ENCODE data around the gene CA12. TPM values are rescaled to one million over a fixed set of nuclear protein-coding genes. Genes with fewer than 3 reads are reported as not detected.

The CA12 gene
- polyA plus RNA-seq, 3 donors: not detected

DNA sequence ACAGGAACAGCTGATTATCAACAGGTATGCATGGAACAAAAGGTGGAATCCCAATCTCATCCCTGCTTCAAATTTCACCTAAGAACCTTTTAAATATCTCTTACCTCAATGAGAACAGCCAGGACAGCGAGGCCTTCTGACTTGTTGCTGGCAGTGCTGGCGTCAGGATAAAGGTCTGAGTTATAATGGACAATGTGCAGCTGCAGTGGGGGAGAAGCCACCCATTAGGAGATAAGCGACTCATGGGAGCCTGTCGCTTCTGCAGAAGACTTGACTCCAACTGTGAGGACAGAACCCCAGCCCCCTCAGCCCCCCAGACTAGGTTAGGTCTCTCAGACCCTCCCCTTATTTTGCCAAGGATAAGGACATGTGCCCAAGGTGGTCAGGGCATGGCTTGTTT is 39.7 kb downstream of the CA12 start:
- Histone ChIP-seq H3K27me3 (ENCODE audit: control insufficient read depth in 2 of 2, insufficient read depth in 2 of 2, low read length in 2 of 2) (no peaks in the 10 kb centered on the region), H3K27ac (ENCODE audit: low read depth in 1 of 2, low read length in 2 of 2) (no peak overlapping the region), H3K79me2 (ENCODE audit: insufficient read depth, low read length) (no peaks in the 10 kb centered on the region), H4K20me1 (ENCODE audit: insufficient read depth, low read length) (no peaks in the 10 kb centered on the region), H3K4me3 (replicated peaks in 1 of 3; ENCODE audit: low read depth in 2 of 3, low read length in 3 of 3) (no peak overlapping the region), H3K4me1 (ENCODE audit: control insufficient read depth in 1 of 2, insufficient read depth in 2 of 2, low read length in 2 of 2) (no peaks in the 10 kb centered on the region), H2AFZ (ENCODE audit: insufficient read depth, low read depth, low read length, poor library complexity, severe bottlenecking) (no peak overlapping the region), H3K9ac (ENCODE audit: insufficient read depth, low read length, poor library complexity, severe bottlenecking) (no peak overlapping the region), H3K4me2 (replicated peaks; ENCODE audit: extremely low read depth, low read length, poor library complexity, severe bottlenecking) (no peak overlapping the region), H3K9me3 (replicated peaks in 1 of 2; ENCODE audit: control insufficient read depth in 1 of 2, insufficient read depth in 1 of 2, low read length in 2 of 2) (no peaks in the 10 kb centered on the region), H3K36me3 (replicated peaks in 1 of 2; ENCODE audit: control insufficient read depth in 1 of 2, insufficient read depth in 2 of 2, low read length in 2 of 2) (no peaks in the 10 kb centered on the region)
- intact Hi-C loops (cut with micrococcal nuclease): no loop called here
- Mint-ChIP-seq H3K9me3 (no peaks in the 10 kb centered on the region), H3K27ac (no peak overlapping the region), H3K4me3 (no peak overlapping the region), H3K36me3 (no peaks in the 10 kb centered on the region), H3K4me1 (no peaks in the 10 kb centered on the region), H3K27me3 (ENCODE audit: low read depth in 3 of 3) (peaks cover 0 to 3% (median 2%) of the 10 kb centered on the region in 3 donors)
- WGBS (ENCODE audit: insufficient coverage): no CpG with 5 or more reads among the region's 4 CpGs
- no peak for TF ChIP-seq CTCF (IDR thresholded peaks at IDR 0.05)
- DNase-seq: no peak

DNA sequence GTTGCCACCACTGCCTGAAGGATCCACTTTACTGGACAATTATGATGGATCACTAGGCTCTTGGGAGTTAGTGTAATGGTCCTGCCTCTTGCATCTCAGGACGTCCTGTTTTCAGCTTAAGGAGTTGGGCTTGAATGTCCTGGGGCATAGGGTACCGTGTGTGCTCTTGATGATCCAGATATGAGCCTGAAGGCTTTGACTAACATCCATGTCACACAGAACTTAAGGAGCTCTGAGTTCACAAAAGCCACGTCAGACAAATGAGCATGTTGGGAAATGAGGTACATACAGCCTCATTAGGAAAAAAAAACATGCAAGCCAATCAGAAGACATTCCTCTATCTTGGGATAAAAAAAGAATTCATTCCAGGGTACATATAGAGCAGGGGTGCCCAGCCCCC is 40.8 kb downstream of the CA12 start:
- Histone ChIP-seq H3K9ac (ENCODE audit: insufficient read depth, low read length, poor library complexity, severe bottlenecking) (no peak overlapping the region), H3K79me2 (ENCODE audit: insufficient read depth, low read length) (no peaks in the 10 kb centered on the region), H3K36me3 (replicated peaks in 1 of 2; ENCODE audit: control insufficient read depth in 1 of 2, insufficient read depth in 2 of 2, low read length in 2 of 2) (no peaks in the 10 kb centered on the region), H3K27ac (ENCODE audit: low read depth in 1 of 2, low read length in 2 of 2) (no peak overlapping the region), H3K4me3 (replicated peaks in 1 of 3; ENCODE audit: low read depth in 2 of 3, low read length in 3 of 3) (no peak overlapping the region), H3K9me3 (replicated peaks in 1 of 2; ENCODE audit: control insufficient read depth in 1 of 2, insufficient read depth in 1 of 2, low read length in 2 of 2) (no peaks in the 10 kb centered on the region), H4K20me1 (ENCODE audit: insufficient read depth, low read length) (no peaks in the 10 kb centered on the region), H2AFZ (ENCODE audit: insufficient read depth, low read depth, low read length, poor library complexity, severe bottlenecking) (no peak overlapping the region), H3K4me1 (ENCODE audit: control insufficient read depth in 1 of 2, insufficient read depth in 2 of 2, low read length in 2 of 2) (no peaks in the 10 kb centered on the region), H3K27me3 (ENCODE audit: control insufficient read depth in 2 of 2, insufficient read depth in 2 of 2, low read length in 2 of 2) (no peaks in the 10 kb centered on the region), H3K4me2 (replicated peaks; ENCODE audit: extremely low read depth, low read length, poor library complexity, severe bottlenecking) (no peak overlapping the region)
- no peaks in the 10 kb centered on the region for H3K9me3 Mint-ChIP-seq
- peak overlapping the region in 1 of 7 donors; percentile 28 for H3K27ac Mint-ChIP-seq
- intact Hi-C loops (cut with micrococcal nuclease): no loop called here
- WGBS (ENCODE audit: insufficient coverage): 92% methylated on average over 2 of the region's 3 CpGs
- TF ChIP-seq CTCF (IDR thresholded peaks at IDR 0.05): no peak
- no peaks in the 10 kb centered on the region for H3K36me3 Mint-ChIP-seq
- H3K4me3 Mint-ChIP-seq: no peak overlapping the region
- no peaks in the 10 kb centered on the region for H3K4me1 Mint-ChIP-seq
- DNase-seq: no peak
- peaks cover 0 to 3% (median 0%) of the 10 kb centered on the region in 3 donors for H3K27me3 Mint-ChIP-seq (ENCODE audit: low read depth in 3 of 3)

Data from CD14-positive monocyte (primary cell).